Measurements from ENCODE around the gene NPC1.
A peak's percentile ranks its signal among the peaks of the same experiment; 100 is the strongest.
"Not testable (repeated sequence)": the region's sequence is repeated elsewhere in the genome, so short reads cannot be mapped to it uniquely, and the experiment has no call there.

The NPC1 gene

GRCh38 chr18:23573626-23574431 lies 12.5 kb downstream of the NPC1 start:
- peak; percentile 38 to 42 for DNase-seq

GRCh38 chr18:23573020-23573419 lies 13.3 kb downstream of the NPC1 start:
- no peak for DNase-seq

- DNase-seq: no peak
Measured at GRCh38 chr18:23572570-23572969, 13.7 kb downstream of the NPC1 start.

DNA sequence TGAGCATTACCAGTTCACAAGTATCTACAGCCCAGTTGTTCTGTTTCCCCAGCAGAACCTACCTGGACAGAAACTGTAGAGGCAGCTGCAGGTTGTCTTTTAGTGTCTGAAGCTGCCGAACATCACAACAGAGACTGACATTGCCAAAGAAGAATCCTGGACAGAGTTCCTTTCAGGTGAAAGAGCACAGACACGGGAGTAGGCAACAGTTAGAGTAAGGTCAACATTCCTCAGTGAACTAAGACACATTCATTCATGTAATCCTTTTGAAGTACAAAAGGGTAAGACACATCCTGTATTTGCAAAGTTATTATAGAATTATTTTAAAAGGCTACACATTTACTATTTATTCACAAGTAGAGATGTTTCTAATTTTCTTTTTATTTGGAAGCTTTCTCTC lies 14.3 kb downstream of the NPC1 start:
- no peak for DNase-seq

GRCh38 chr18:23570912-23571504 lies 15.3 kb downstream of the NPC1 start:
- peak; percentile 13 to 25 for DNase-seq

- no peak for DNase-seq
Measured at GRCh38 chr18:23569299-23570063, 16.8 kb downstream of the NPC1 start.

GRCh38 chr18:23568281-23569138 lies 17.8 kb downstream of the NPC1 start:
- no peak for DNase-seq

DNA sequence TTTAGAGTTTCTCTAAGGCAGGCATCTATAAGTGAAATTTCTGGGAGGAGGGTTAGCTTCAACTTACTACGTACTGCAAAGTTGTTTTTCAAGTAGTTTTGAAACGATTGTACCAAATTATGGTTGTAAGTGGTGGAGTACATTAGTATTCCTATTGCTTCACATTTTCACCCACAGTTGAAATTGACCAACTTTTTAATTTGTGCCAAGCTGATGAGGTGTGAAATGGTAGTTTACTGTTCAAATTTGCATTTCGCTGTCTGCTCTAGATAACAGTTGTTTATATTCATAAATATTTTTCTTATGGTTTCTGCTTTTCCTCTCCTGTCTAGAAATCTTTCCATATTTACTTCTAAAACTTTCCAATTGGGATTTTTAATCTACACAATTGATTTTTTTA lies 18.6 kb downstream of the NPC1 start:
- no peak for DNase-seq

- no peak for DNase-seq
Measured at GRCh38 chr18:23565916-23566547, 20.3 kb downstream of the NPC1 start.

GRCh38 chr18:23563377-23564043 lies 22.8 kb downstream of the NPC1 start:
- DNase-seq: peak in 1 of 2 donors; percentile 25

- no peak for DNase-seq
Measured at GRCh38 chr18:23560186-23560585, 26.1 kb downstream of the NPC1 start.

DNA sequence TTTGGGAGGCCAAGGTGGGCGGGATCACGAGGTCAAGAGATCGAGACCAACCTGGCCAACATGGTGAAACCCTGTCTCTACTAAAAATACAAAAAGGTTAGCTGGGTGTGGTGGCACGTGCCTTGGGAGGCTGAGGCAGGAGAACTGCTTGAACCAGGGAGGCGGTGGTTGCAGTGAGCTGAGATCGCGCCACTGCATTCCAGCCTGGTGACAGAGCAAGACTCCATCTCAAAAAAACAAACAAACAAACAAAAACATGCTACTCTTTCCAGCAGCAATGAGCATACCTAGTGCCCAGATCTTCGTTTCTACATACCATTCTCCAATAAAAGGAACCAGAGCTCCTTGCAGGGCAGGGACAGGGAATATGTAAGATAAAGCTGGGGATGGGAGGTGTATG lies 28.8 kb downstream of the NPC1 start:
- not testable (repeated sequence) for DNase-seq

DNA sequence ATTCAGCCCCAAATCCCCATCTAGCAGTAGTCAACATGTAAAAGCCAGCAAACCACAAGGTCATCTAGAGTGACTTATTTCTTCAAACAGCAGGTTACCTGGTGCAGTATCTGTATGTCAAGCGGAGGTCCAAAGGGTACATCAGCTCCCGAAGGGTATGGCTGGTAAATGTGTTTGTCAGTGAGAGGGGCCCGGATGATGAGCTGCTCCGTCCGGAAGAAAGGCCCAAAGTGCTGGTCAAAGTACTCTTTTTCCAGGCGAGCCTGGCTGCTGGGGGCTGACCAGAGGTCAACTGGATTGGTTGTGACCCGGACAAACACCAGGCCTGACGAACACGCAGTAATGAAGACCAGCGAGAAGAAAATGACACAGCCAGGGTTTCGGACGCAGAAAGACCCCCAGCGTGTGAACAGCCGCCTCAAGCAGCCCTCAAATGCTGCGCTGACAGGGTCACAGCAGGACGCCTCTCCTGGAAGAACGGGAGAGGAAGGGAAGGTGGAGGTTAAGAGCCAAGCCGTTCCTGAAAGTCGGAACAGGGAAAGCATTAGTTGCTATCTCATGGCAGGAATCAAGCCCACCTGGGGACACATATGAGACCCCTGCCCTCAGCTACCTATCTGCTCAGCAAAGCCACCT lies 30.0 kb downstream of the NPC1 start:
- DNase-seq: no peak

DNA sequence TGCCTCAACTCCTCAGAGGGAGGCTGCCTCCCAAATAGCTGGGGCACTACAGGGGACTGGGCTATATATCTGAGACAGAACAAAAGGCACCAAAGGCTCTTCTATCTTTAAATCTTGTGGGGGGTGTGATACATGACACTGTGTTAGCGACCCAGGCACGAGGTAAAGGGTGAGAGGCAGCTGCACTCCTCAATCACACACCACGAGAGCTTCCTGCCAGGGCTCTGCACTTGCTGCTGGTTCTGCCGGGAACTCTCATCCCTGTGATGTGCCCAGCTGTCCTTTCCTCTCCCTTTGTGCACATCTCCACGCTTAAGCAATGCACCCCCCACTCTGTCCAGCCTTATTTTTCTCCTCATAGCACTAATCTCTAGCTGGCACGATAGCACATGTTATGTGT lies 32.4 kb downstream of the NPC1 start:
- no peak for DNase-seq

- DNase-seq: no peak
Measured at GRCh38 chr18:23552505-23552904, 33.8 kb downstream of the NPC1 start.

DNA sequence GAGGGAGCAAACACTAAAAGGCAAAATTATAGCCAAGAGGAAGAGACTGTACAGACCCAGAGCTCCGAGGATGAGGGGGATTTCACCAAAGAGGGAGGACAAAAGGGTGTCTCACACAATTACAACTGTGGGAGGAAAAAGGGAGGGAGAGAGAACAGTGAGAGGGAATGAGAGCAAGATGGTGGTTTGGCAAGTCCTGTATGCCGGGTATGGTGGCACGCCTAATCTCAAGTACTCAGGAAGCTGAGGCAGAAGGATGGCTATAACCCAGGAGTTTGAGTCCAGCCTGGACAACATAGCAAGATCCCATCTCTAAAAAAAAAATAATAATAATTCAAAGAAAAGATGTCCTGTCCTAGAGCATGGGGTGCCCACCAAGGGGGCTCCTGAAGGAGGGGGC lies 34.3 kb downstream of the NPC1 start:
- no peak for DNase-seq

- DNase-seq: no peak
Measured at GRCh38 chr18:23550898-23551297, 35.4 kb downstream of the NPC1 start.

DNA sequence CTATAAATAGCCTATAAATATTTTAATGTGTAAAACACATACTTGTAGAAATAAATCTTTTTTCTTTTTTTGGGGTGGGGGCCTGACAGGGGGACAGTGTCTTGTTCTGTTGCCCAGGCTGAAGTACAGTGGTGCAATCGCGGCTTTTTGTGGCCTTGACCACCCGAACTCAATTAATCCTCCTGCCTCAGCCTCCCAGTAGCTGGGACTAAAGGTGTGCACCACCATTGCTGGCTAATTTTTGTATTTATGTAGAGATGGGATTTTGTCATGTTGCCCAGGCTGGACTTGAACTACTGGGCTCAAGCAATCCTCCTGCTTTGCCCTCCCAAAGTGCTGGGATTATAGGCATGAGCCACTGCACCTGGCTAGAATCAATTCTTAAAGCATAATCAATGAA lies 37.6 kb downstream of the NPC1 start:
- no peak for DNase-seq

DNA sequence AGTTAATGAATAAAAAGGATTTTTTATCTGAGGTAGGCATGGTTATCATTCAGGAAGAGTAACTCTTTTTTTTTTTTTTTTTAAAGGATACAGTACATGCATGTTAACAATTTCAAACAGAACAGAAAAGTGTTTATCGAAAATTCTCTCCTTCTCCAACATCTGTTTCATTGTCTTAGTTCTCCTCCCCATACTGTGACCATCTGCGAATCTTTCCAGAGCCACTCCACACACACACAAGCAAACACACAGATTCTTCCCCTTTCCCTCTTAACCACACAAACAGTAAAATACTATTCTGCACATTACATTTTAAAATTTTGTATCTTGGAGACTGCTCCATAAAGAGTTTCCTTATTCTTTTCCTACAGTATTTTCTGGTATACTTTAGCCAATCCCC lies 38.0 kb downstream of the NPC1 start:
- no peak for DNase-seq

DNA sequence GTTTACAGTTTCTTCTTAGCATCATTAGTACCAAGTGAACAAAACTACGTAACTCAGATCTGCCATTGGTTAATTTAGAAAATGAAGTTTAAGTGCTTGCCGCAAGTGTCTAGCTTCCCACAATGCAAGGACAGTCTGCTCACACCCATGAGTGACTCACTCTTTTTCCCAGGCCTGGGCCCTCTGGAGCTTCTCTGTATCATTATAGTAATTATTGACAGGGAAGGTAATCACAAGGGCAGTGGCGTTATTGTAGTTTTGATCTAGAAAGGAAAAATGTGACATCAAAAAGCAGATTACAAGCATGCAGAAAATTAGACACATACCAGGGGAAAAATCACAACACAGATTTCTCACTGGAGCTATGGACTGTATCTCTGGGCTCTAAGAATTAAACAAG lies 38.5 kb downstream of the NPC1 start:
- DNase-seq: no peak

GRCh38 chr18:23547306-23547705 lies 39.0 kb downstream of the NPC1 start:
- no peak for DNase-seq
